Measurements from ENCODE around the gene HNRNPUL1.

DNA sequence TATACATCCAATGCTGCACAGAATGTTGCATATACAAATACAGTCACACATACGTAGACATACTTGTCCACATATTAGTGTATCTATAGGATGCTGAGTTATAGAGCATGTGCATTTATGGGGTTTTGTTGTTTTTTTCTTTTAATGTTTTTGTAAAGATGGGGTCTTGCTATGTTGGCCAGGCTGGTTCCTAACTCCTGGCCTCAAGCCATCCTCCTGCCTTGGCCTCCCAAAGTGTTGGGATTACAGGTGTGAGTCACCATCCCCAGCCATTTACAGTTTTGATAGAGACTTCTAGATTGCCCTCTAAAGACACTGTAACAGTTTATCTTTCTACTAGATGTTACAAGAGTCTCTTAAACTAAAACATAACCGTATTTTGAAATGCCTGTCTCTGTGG, 14.3 kb downstream of the HNRNPUL1 start:
- TF ChIP-seq, protein P1, sequence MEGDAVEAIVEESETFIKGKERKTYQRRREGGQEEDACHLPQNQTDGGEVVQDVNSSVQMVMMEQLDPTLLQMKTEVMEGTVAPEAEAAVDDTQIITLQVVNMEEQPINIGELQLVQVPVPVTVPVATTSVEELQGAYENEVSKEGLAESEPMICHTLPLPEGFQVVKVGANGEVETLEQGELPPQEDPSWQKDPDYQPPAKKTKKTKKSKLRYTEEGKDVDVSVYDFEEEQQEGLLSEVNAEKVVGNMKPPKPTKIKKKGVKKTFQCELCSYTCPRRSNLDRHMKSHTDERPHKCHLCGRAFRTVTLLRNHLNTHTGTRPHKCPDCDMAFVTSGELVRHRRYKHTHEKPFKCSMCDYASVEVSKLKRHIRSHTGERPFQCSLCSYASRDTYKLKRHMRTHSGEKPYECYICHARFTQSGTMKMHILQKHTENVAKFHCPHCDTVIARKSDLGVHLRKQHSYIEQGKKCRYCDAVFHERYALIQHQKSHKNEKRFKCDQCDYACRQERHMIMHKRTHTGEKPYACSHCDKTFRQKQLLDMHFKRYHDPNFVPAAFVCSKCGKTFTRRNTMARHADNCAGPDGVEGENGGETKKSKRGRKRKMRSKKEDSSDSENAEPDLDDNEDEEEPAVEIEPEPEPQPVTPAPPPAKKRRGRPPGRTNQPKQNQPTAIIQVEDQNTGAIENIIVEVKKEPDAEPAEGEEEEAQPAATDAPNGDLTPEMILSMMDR (IDR thresholded peaks at IDR 0.05; ENCODE audit: low read length), result no peak
- no peak for TF ChIP-seq EZH2 (IDR thresholded peaks at IDR 0.05; ENCODE audit: borderline replicate concordance, low read length)
